NCI-H2196 (cell line): ENCODE measurements around the gene TPCN1.
"Not testable (repeated sequence)": the region's sequence is repeated elsewhere in the genome, so short reads cannot be mapped to it uniquely, and the experiment has no call there.

Source experiments
- DNase-seq: peaks from one replicate; lab custom pipeline; 2025; ENCODE audit not compliant: unreplicated experiment; lab: John Stamatoyannopoulos, UW

TPCN1 gene

DNA sequence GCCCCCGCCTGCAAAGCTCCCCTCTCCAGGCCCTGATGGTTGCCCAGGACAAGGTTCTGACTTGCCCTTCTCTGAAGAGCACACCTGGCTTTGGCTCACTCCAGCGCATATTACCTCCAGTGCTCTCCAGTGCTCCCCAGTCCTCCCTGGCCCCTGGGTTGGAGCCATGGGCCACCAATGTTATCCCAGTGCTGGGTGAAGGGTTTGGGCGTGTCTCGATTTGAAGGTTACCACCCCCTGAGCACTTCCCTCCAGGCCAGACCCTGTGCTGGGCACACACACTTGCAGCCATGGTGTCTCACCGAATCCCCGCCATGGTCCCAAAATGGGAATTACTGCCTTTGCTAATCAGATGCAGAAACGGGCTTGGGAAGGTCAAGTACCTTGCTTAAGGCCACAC, 24.7 kb upstream of the TPCN1 start:
- DNase-seq, result no peak

GRCh38 chr12:113196990-113197389, 24.3 kb upstream of the TPCN1 start:
- peak; percentile 62 for DNase-seq

- no peak for DNase-seq
Observed at GRCh38 chr12:113197518-113198077, 23.7 kb upstream of the TPCN1 start.

- DNase-seq, result no peak
Observed at GRCh38 chr12:113198296-113198695, 23.0 kb upstream of the TPCN1 start.

- no peak for DNase-seq
Observed at GRCh38 chr12:113200021-113200797, 21.1 kb upstream of the TPCN1 start.

DNA sequence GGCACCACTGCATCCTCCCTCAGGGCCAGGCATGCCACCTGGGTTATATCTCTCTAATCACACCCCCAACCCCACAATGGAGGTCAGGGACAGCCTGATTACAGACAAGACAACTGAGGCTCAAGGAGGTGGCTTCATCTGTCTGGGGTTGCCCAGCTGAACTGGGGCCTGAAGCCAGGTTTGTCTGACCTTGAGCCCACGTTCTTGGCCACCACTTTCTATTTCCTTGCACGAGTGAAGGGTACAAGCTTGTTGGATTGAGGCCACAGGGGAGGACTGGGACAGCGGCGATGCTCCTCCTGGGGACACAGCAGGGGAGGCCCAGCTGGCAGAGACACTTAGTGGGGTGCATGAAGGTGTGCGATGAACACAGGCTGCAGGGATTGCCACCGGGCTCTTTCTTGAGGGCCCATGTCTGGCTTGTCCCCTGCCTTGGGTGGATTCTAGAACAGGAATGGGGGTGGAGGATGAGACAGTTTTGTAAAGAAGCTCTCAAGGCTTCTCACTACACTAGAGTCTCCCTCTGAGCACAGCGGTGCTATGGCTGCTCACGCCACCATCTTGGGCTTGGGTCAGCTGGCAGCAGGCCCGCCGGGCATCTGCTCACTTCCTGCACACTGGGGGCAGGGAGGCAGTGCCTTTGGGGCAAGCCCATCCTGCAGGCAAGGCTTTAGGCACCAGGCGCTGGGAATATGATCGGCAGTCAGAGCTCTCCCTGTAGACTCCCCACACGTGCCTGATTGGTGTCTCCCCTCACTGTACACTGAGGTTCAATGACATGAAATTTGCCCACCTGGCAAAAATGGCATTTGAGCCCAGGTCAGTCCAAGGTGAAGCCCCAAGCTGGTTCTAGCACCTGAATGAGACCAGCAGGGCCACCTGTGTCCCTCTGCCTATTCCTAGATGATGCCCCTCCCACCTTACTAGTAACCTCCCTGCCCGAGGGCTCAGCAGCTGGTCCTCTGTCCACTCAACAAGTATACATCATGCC, 19.8 kb upstream of the TPCN1 start:
- DNase-seq, result no peak

DNA sequence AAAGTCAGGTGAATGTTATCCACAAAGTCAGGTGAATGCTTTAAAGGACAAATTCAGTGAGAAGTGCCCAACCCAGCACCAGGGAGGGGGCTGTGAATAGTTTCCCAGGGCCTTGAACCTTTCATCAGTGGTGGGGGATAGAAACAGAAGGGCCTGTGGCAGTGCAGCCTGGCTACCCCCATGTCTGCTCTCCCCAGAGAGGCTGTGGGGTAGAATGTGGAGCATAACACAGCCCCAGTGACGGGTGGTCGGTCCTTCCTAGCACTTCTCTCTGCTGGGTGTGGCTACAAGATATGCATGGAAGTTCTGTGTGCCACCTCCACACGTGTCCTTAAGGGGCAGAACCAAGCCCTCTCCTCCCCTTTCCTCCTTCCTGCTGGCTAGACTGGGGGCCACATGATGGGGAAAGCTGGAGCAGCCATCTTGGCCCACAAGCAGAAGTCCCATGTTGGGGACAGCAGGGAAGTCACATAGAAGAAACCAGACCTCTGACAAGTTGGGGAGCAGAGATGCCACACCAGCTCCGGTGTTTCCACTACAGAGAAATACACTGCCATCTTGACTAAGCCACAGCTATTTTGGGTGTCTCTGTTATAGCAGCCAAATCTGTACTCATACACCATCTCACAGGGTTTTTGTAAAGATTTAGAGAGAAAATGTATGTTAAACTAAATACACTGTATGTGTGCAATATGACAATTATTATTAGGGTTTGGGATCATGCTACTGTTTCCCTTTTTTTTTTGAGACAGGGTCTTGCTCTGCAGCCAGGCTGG, 18.8 kb upstream of the TPCN1 start:
- no peak for DNase-seq

DNA sequence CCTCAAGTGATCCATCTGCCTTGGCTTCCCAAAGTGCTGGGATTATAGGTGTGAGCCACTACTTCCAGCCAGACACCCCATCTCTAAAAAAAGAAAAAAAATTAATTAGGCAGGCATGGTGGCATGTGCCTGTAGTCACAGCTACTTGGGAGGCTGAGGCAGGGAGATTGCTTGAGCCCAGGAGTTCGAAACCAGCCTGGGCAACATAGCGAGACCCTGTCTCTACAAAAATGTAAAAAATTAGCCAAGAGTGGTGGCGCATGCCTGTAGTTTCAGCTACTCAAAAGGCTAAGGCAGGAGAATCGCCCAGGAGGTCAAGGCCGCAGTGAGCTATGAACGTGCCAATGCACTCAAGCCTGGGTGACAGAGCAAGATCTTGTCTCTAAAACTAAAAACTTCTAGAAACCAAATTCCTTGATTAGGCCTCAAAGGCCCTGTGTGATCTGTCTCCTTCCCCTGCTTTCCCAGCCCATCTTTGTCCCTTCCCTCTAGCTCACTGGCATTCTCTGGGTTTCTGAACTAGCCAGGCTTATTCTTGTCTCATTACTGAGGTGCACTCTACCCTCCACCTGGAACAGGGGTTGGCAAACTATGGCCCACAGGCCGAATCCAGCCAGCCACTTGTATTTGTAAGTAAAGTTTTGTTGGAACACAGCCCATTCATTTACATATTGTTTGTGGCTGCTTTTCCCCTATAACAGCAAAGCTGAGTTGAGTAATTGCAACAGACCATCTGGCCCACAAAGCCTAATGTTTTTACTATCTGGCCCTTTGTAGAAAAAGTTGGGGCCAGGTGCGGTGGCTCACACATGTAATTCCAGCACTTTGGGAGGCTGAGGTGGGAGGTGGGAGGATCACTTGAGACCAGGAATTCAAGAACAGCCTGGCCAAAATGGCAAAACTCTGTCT, 17.2 kb upstream of the TPCN1 start:
- no peak for DNase-seq

GRCh38 chr12:113204804-113205203, 16.5 kb upstream of the TPCN1 start:
- DNase-seq, result no peak

- DNase-seq, result not testable (repeated sequence)
Observed at GRCh38 chr12:113206802-113207201, 14.5 kb upstream of the TPCN1 start.

GRCh38 chr12:113207613-113208040, 13.6 kb upstream of the TPCN1 start:
- no peak for DNase-seq

DNA sequence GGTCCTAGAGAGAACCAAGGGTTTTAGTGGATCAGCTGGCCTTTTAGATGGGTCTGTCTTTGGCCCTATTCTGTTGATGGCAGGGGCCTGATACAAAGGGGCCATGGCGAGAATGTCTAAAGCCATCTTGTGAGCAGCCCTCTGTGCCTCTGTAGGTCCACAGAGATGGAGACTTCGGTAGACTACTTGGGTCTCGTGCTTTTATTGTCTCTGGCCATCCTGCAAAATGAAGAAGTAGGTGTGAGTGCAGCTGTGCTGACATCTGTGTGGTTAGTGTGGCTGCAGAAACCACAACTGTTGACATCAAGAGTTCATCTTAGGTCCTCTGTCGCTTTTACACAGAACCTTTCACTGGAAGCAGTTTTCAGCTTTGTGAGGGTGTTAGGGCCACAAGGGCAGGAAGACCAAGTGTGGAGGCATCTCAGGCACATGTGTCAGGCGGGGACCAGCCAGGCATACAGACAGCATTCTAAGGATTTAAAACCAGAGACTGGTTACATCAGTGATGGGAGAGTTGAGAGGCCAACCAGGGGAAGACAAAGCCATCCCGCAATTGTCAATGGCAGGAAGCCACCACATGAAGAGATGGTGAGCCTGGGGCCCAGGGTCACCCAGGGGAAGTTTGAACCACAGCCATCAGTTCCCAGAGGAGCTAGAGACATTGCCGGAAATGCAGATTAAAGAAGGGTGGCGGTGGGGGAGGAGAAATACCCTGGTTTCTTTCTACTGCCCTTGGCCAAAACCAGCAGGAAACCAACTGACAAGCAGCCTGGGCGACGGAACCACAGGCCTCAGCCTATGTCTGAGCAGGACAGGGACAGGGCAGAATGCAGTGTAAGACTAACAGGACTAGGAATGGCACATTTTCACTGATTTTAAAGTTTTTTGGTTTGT, 13.0 kb upstream of the TPCN1 start:
- DNase-seq, result no peak

GRCh38 chr12:113211160-113211559, 10.1 kb upstream of the TPCN1 start:
- DNase-seq, result no peak

GRCh38 chr12:113214895-113215400, 6.3 kb upstream of the TPCN1 start:
- DNase-seq, result peak; percentile 15

DNA sequence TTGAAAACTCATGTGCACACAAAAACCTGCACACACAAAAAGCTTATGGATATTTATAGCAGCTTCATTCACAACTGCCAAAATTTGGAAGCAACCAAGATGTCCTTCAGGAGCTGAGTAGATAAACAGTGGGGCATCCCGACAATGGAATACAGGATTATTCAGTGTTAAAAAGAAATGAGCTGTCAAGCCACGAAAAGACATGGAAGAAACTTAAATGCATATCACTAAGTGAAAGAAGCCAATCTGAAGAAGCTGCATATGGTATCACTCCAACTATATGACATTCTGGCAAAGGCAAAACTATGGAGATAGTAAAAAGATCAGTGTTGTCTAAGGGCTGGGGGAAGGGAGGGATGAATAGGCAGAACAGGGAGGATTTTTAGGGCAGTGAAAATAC, 5.2 kb upstream of the TPCN1 start:
- no peak for DNase-seq

- DNase-seq, result no peak
Observed at GRCh38 chr12:113220593-113221180, 577 bp upstream of the TPCN1 start.

GRCh38 chr12:113221997-113222729, 899 bp downstream of the TPCN1 start:
- DNase-seq, result no peak
